22Rv1 (cell line): ENCODE measurements around the gene GFOD2.

Source experiments
- CTCF ChIP-seq: fragments of 450-650 bp; IDR thresholded peaks from 2 replicates; pipeline ENCODE4 v1.5.1; 2017; ENCODE audit warnings: mild to moderate bottlenecking
- ZFX ChIP-seq: fragments of 450-650 bp; IDR thresholded peaks from 2 replicates; pipeline ENCODE4 v1.6.1; 2017; ENCODE audit warnings: antibody characterized with exemption, borderline replicate concordance

- no peak for TF ChIP-seq CTCF
- no peak for TF ChIP-seq ZFX
These were observed 41.4 kb downstream of the GFOD2 start for GRCh38 chr16:67677712-67678111.
